ENCODE results near the gene DIAPH2. TPM values are rescaled to one million over a fixed set of nuclear protein-coding genes. Genes with fewer than 3 reads are reported as not detected.

Gene DIAPH2
- total RNA-seq, 1 donor from 2014 or later, result 3.8 TPM

GRCh38 chrX:97482666-97483300, 798.1 kb downstream of the DIAPH2 start:
- H3K27ac Mint-ChIP-seq (ENCODE audit: unreplicated experiment), result no peak overlapping the region
- no peaks in the 10 kb centered on the region for H3K4me1 Mint-ChIP-seq (ENCODE audit: low read depth, unreplicated experiment)
- no peaks in the 10 kb centered on the region for H3K36me3 Mint-ChIP-seq (ENCODE audit: unreplicated experiment)
- H3K4me3 Mint-ChIP-seq (ENCODE audit: unreplicated experiment), result no peak overlapping the region
- no peak for TF ChIP-seq CTCF (IDR thresholded peaks at IDR 0.05; ENCODE audit: partially characterized antibody, unreplicated experiment)
- no peaks in the 10 kb centered on the region for H3K27me3 Mint-ChIP-seq (ENCODE audit: unreplicated experiment)
- H3K9me3 Mint-ChIP-seq (ENCODE audit: unreplicated experiment), result no peaks in the 10 kb centered on the region
- DNase-seq, result no peak

- H3K27me3 Mint-ChIP-seq (ENCODE audit: unreplicated experiment), result no peaks in the 10 kb centered on the region
- DNase-seq, result no peak
- TF ChIP-seq CTCF (IDR thresholded peaks at IDR 0.05; ENCODE audit: partially characterized antibody, unreplicated experiment), result no peak
- no peak overlapping the region for H3K4me3 Mint-ChIP-seq (ENCODE audit: unreplicated experiment)
- H3K4me1 Mint-ChIP-seq (ENCODE audit: low read depth, unreplicated experiment), result no peaks in the 10 kb centered on the region
- H3K9me3 Mint-ChIP-seq (ENCODE audit: unreplicated experiment), result no peaks in the 10 kb centered on the region
- no peak overlapping the region for H3K27ac Mint-ChIP-seq (ENCODE audit: unreplicated experiment)
- H3K36me3 Mint-ChIP-seq (ENCODE audit: unreplicated experiment), result no peaks in the 10 kb centered on the region
Measured at GRCh38 chrX:97490656-97491055, 806.0 kb downstream of the DIAPH2 start.

GRCh38 chrX:97494756-97495372, 810.2 kb downstream of the DIAPH2 start:
- DNase-seq, result no peak
- Mint-ChIP-seq H3K36me3 (ENCODE audit: unreplicated experiment) (no peaks in the 10 kb centered on the region), H3K27ac (ENCODE audit: unreplicated experiment) (no peak overlapping the region), H3K27me3 (ENCODE audit: unreplicated experiment) (no peaks in the 10 kb centered on the region), H3K4me3 (ENCODE audit: unreplicated experiment) (no peak overlapping the region), H3K4me1 (ENCODE audit: low read depth, unreplicated experiment) (no peaks in the 10 kb centered on the region), H3K9me3 (ENCODE audit: unreplicated experiment) (no peaks in the 10 kb centered on the region)
- TF ChIP-seq CTCF (IDR thresholded peaks at IDR 0.05; ENCODE audit: partially characterized antibody, unreplicated experiment), result no peak

GRCh38 chrX:97498093-97498492, 813.5 kb downstream of the DIAPH2 start:
- Mint-ChIP-seq H3K4me3 (ENCODE audit: unreplicated experiment) (no peak overlapping the region), H3K27ac (ENCODE audit: unreplicated experiment) (no peak overlapping the region), H3K27me3 (ENCODE audit: unreplicated experiment) (no peaks in the 10 kb centered on the region), H3K9me3 (ENCODE audit: unreplicated experiment) (no peaks in the 10 kb centered on the region), H3K4me1 (ENCODE audit: low read depth, unreplicated experiment) (no peaks in the 10 kb centered on the region), H3K36me3 (ENCODE audit: unreplicated experiment) (no peaks in the 10 kb centered on the region)
- DNase-seq, result no peak
- TF ChIP-seq CTCF (IDR thresholded peaks at IDR 0.05; ENCODE audit: partially characterized antibody, unreplicated experiment), result no peak

GRCh38 chrX:97504431-97504830, 819.8 kb downstream of the DIAPH2 start:
- no peak overlapping the region for H3K27ac Mint-ChIP-seq (ENCODE audit: unreplicated experiment)

More at GRCh38 chrX:97504431-97504830, 819.8 kb downstream of the DIAPH2 start:
- no peaks in the 10 kb centered on the region for H3K36me3 Mint-ChIP-seq (ENCODE audit: unreplicated experiment)
- no peaks in the 10 kb centered on the region for H3K9me3 Mint-ChIP-seq (ENCODE audit: unreplicated experiment)
- no peak for DNase-seq
- no peak for TF ChIP-seq CTCF (IDR thresholded peaks at IDR 0.05; ENCODE audit: partially characterized antibody, unreplicated experiment)
- peaks cover 4% of the 10 kb centered on the region for H3K4me1 Mint-ChIP-seq (ENCODE audit: low read depth, unreplicated experiment)
- H3K4me3 Mint-ChIP-seq (ENCODE audit: unreplicated experiment), result no peak overlapping the region
- no peaks in the 10 kb centered on the region for H3K27me3 Mint-ChIP-seq (ENCODE audit: unreplicated experiment)

Data from glutamatergic neuron (in vitro differentiated cells).